ENCODE data around the gene MYLK.
"Not testable (repeated sequence)": the region's sequence is repeated elsewhere in the genome, so short reads cannot be mapped to it uniquely, and the experiment has no call there.

Gene MYLK

GRCh38 chr3:123739754-123740153, 144.4 kb downstream of the MYLK start:
- no peak for DNase-seq

- DNase-seq: no peak
Measured at GRCh38 chr3:123739106-123739505, 145.0 kb downstream of the MYLK start.

- DNase-seq: not testable (repeated sequence)
Measured at GRCh38 chr3:123738522-123738921, 145.6 kb downstream of the MYLK start.

- DNase-seq: no peak
Measured at GRCh38 chr3:123737168-123737567, 147.0 kb downstream of the MYLK start.

GRCh38 chr3:123735456-123735855, 148.7 kb downstream of the MYLK start:
- DNase-seq: no peak

- no peak for DNase-seq
Measured at GRCh38 chr3:123734527-123734902, 149.6 kb downstream of the MYLK start.

GRCh38 chr3:123733805-123734526, 150.2 kb downstream of the MYLK start:
- no peak for DNase-seq

GRCh38 chr3:123733341-123733740, 150.8 kb downstream of the MYLK start:
- no peak for DNase-seq

- DNase-seq: peak; percentile 3
Measured at GRCh38 chr3:123732447-123732846, 151.7 kb downstream of the MYLK start.

- DNase-seq: no peak
Measured at GRCh38 chr3:123730829-123731228, 153.3 kb downstream of the MYLK start.

GRCh38 chr3:123728991-123729390, 155.1 kb downstream of the MYLK start:
- DNase-seq: no peak

GRCh38 chr3:123728014-123728413, 156.1 kb downstream of the MYLK start:
- no peak for DNase-seq

GRCh38 chr3:123725652-123726400, 158.3 kb downstream of the MYLK start:
- no peak for DNase-seq

GRCh38 chr3:123724306-123724705, 159.8 kb downstream of the MYLK start:
- no peak for DNase-seq

- peak; percentile 79 for DNase-seq
Measured at GRCh38 chr3:123723522-123724168, 160.5 kb downstream of the MYLK start.

- DNase-seq: no peak
Measured at GRCh38 chr3:123723070-123723469, 161.1 kb downstream of the MYLK start.

- DNase-seq: no peak
Measured at GRCh38 chr3:123722456-123722855, 161.7 kb downstream of the MYLK start.

- no peak for DNase-seq
Measured at GRCh38 chr3:123722021-123722420, 162.1 kb downstream of the MYLK start.

- not testable (repeated sequence) for DNase-seq
Measured at GRCh38 chr3:123721095-123721689, 162.9 kb downstream of the MYLK start.

- no peak for DNase-seq
Measured at GRCh38 chr3:123720638-123721037, 163.5 kb downstream of the MYLK start.

GRCh38 chr3:123719862-123720453, 164.2 kb downstream of the MYLK start:
- DNase-seq: no peak

- DNase-seq: peak; percentile 55
Measured at GRCh38 chr3:123719061-123719756, 164.9 kb downstream of the MYLK start.

Measured in activated CD4-positive, alpha-beta T cell treated with anti-CD3 and anti-CD28 coated beads, Interleukin-2, Interleukin-6, amounts not matched to agents 100 ng/mL and 50 ng/mL, durations not matched to agents 16 hours and 8 hours (primary cell).